LNCaP clone FGC (cell line): ENCODE results near the gene LSS.

Source experiments
- DNase-seq: peaks from one replicate; pipeline ENCODE4 v3.0.0-alpha.2; 2011; ENCODE audit warnings: low read depth
- H3K4me3 ChIP-seq: 2 replicates; pipeline ENCODE4 v1.5.1; 2011; ENCODE audit warnings: mild to moderate bottlenecking, low read depth, low read length, control low read depth
- CTCF ChIP-seq: IDR thresholded peaks from 2 replicates; pipeline ENCODE4 v1.5.1; 2012; ENCODE audit warnings: mild to moderate bottlenecking; ENCODE audit not compliant: control insufficient read depth, insufficient read depth; ENCODE audit errors: extremely low read depth

Gene LSS

GRCh38 chr21:46160907-46161632, 67.5 kb downstream of the LSS start:
- DNase-seq, result no peak
- TF ChIP-seq CTCF, result no peak
- H3K4me3 ChIP-seq, result no peak overlapping the region

GRCh38 chr21:46160657-46160906, 68.0 kb downstream of the LSS start:
- no peak for TF ChIP-seq CTCF
- H3K4me3 ChIP-seq, result no peak overlapping the region
- DNase-seq, result no peak

GRCh38 chr21:46159841-46160656, 68.5 kb downstream of the LSS start:
- no peak for TF ChIP-seq CTCF
- no peak for DNase-seq
- H3K4me3 ChIP-seq, result no peak overlapping the region

GRCh38 chr21:46159390-46159789, 69.2 kb downstream of the LSS start:
- DNase-seq, result no peak
- no peak for TF ChIP-seq CTCF
- no peak overlapping the region for H3K4me3 ChIP-seq

- no peak overlapping the region for H3K4me3 ChIP-seq
- no peak for DNase-seq
- no peak for TF ChIP-seq CTCF
Observed at GRCh38 chr21:46158666-46159300, 69.8 kb downstream of the LSS start.

- no peak for TF ChIP-seq CTCF
- no peak for DNase-seq
- H3K4me3 ChIP-seq, result no peak overlapping the region
Observed at GRCh38 chr21:46157987-46158451, 70.6 kb downstream of the LSS start.
